GM21447 (cell line): ENCODE measurements around the gene DDX10.
"Not testable (repeated sequence)": the region's sequence is repeated elsewhere in the genome, so short reads cannot be mapped to it uniquely, and the experiment has no call there.

Source experiments
- ATAC-seq: cut with Tn5 transposase; IDR thresholded peaks from one replicate; pipeline ENCODE4 v1.9.1; 2021; ENCODE audit not compliant: unreplicated experiment

Gene DDX10

GRCh38 chr11:108817976-108818375, 153.1 kb downstream of the DDX10 start:
- no peak for ATAC-seq

DNA sequence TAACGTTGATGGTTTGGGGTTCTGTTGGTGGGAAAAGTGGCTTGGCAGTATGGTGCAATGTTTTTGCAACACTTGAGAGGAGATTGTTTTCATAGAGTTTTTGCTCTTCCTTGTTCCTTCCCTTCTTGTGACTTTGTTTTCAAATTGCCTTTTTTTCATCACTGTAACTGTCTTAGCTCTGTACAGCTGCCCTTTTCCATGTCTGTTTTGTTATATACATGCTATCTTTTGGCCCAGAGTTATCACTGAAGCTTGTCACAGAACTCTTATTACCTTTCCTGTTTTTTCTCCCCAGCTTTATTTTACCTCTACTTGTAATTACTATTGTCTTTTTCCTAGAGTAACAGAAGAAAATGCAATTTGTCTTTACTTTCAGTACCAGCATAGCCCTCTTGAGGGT, 154.1 kb downstream of the DDX10 start:
- ATAC-seq = no peak

- no peak for ATAC-seq
These were observed 155.1 kb downstream of the DDX10 start for GRCh38 chr11:108819957-108820356.

DNA sequence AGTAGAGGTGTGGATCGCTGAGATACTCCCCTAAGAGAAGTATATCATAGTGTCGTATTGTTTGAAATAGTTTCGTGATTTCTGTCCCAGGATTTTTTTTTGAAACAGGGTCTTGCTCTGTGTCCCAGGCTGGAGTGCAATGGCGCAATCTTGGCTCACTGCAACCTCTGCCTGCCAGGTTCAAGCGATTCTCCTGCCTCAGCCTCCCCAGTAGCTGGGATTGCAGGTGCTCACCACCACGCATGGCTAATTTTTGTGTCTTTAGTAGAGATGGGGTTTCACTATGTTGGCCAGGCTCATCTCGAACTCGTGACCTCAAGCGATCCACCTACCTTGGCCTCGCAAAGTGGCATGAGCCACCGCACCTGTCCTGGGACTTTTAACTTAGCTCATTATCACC, 159.1 kb downstream of the DDX10 start:
- ATAC-seq = not testable (repeated sequence)

DNA sequence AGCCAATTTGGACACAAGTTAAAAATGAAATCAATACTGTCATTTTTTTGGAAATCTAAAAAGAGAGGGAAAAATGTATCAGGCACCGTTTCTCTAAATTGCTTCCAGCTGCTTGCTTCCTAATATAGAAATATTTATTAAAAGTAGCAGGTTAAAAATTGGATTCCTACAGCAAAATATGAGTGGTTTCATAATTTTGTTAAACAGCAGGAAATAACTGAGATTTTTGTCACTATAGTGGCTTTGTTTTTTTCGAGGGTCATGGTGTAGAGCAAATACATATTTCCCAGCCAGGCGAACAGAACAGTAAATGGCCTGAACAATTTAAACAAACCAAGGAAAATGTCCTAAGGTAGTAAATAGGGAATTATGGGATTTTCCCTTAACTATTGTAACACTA, 159.7 kb downstream of the DDX10 start:
- ATAC-seq = no peak

DNA sequence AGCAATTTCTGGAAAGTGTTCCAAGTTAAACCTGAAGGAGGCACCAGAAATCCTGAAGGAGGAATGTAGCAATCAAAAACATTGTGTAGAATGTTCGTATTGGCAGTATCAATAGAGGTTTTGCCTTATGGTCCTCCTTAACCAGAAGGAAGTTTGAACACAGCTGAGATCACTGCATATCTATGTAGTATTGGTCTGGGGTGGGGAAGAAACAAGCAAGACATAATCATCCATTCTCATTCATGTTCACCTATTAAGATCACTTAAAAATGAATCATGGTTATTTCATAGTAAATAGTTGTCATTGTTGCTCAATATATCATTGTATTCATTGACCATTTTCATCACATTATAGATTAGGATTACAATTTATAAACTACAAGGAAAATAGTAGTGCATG, 160.5 kb downstream of the DDX10 start:
- ATAC-seq = no peak

DNA sequence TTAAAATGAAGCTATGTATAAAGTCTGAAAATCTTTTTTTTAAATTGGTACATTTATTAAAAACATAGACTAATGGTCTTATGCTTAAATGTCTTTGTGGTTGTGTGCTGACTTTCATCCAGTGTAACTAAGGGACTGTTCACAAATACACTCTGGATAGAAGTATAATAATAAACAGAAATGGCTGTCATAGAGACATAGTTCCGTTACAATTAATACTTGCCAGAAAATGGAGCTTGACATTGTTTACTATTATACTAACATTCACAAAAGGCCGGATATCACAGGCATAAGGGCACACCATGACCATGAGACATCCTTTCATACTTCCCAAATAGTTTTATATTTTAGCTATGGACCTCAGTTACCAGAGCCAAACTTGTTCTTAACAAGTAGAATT, 161.3 kb downstream of the DDX10 start:
- no peak for ATAC-seq

- no peak for ATAC-seq
These were observed 170.8 kb downstream of the DDX10 start for GRCh38 chr11:108835624-108836023.

DNA sequence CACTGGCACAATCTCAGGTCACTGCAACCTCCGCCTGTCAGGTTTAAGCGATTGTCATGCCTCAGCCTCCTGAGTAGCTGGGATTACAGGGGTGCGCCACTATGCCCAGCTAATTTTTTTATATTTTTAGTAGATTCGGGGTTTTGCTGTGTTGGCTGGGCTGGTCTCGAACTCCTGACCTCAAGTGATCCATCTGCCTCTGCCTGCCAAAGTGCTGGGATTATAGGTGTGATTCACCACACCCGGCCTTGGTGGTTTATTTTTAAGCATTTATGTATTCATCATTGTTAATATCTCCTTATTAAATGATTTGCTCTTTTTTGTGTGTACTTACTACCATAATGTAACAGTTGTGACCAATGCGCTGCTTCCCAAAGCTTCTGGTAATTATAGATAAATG, 171.7 kb downstream of the DDX10 start:
- no peak for ATAC-seq

- ATAC-seq = no peak
These were observed 173.4 kb downstream of the DDX10 start for GRCh38 chr11:108838102-108838791.

DNA sequence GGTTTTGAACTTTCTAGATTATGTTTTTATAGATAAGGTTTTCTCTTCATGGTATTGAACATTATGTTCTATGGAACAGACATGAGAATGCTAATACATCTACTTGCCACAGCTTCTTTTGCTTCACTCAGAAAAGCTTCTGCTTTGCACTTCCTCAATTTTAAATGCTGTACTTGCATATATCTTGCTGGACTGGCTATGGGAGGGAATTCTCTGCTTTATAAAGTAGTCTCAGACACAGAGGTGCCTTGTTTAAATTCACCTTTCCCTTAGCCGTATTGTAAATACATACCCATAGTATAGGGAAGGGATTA, 173.9 kb downstream of the DDX10 start:
- ATAC-seq = no peak

DNA sequence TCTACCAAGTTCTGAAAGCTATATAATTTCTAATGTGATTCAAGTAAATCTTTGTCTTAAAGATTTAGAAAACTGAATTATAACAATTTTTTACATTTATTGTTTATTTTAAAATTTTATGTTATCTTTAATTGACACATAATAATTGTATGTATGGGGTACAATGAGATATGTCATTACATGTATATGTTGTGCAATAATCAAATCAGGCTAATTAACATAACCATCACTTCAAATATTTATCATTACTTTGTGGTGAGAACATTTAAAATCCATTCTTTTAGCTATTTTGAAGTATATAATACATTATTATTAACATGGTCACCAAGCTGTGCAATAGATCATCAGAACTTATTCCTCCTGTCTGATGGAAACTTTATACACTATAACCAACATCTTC, 181.1 kb downstream of the DDX10 start:
- no peak for ATAC-seq

GRCh38 chr11:108847298-108847990, 182.6 kb downstream of the DDX10 start:
- no peak for ATAC-seq

DNA sequence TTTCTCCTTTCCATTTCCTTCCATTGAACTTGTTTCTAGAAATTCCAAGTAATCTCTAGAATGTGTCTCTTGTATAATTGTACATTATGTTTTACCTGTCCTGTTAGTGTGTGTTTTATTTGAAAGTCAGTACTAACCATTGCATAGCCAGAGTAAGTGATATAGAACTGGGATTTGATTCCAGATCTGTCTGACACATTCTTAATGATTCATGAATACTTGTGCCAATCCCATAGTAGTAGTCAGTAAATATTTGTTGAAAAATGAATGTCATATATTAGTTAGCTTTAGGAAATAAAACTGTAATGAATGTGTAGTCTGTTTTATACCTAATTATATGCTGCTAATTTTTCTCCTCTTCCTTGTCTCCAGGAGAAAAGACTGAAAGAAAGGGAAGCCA, 186.9 kb downstream of the DDX10 start:
- ATAC-seq = no peak

- ATAC-seq = no peak
These were observed 187.8 kb downstream of the DDX10 start for GRCh38 chr11:108852701-108853100.

GRCh38 chr11:108853151-108853550, 188.3 kb downstream of the DDX10 start:
- ATAC-seq = no peak

DNA sequence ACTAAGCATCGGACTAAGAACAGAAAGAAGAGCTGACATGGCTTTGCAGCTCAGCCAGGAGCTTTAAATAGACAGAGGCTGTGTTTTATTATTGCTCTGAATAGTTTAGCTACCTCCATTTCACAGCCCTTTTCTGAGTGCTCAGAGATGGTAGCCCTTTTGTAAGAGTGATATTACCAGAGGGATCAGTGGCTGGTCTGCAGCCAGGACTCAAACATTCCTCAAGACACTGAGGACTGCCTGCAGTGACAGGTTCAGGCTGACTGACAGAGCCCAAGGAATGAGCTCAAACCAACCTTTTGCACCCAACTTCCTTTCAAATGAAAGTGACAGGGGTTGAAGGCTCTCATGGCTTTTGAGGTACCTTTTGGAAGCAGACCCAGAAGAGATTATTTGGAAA, 189.0 kb downstream of the DDX10 start:
- peak; percentile 62 for ATAC-seq

DNA sequence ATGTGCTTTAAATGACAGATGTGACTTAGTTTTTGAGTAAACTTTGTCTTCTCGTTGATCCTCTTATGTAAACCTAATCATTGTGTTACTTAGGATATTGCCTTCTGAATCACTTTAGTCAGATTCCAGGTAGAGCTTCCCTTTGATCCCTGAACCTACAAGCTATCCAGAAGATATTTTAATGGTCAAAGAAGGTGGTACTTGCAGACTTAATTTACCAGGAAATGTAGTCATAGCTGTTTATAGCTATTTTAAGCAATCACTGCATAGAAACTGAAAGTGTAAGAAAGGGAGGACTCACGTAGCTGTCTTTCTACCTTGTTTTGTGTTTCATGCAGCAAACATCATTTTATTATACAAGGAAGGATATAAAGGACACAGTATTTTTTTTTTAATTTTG, 189.5 kb downstream of the DDX10 start:
- peak; percentile 97 for ATAC-seq

GRCh38 chr11:108857382-108857781, 192.5 kb downstream of the DDX10 start:
- no peak for ATAC-seq

GRCh38 chr11:108858622-108859021, 193.8 kb downstream of the DDX10 start:
- no peak for ATAC-seq

DNA sequence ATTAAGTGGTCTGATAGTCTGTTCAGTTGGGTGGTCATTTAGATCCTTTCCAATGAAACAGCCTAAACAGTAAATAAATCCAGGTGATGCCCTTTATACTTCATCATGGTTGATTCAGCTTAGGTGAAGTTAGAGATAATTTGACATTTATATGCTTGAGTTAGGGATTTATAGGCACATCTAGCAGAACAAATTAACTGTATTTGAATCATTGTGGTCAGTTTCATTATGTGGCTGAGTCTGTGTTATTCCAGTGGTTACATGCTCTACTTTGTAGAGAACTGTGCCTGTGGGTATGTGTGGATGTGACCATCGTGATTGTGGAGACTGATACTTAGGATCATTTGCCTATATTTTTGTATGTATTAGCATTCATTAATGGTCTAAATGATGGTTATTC, 194.6 kb downstream of the DDX10 start:
- ATAC-seq = no peak

GRCh38 chr11:108863528-108863927, 198.7 kb downstream of the DDX10 start:
- no peak for ATAC-seq

DNA sequence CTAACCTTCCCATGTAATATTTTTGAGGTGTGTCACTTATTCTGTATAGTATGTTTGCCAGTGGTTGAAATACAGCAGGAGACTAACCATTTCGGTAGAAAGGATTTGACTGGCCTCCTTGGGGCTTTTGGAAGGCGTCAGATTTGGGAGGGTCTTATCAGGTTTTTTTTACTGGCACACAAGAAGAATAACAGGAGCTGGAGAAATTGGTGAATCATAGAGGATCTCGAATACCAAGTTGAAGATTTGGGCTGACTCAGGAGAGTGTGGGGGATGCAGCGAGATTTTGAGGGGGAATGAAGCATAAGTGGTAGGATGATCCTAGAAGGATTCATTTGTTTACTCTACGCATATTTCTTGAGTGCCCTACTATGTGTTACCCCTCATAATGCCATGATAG, 200.5 kb downstream of the DDX10 start:
- no peak for ATAC-seq
